Smooth muscle cell (in vitro differentiated cells): ENCODE results near the gene LMOD3. TPM values are rescaled to one million over a fixed set of nuclear protein-coding genes. Genes with fewer than 3 reads are reported as not detected.

Experiments used
- DNase-seq: peaks from one replicate; lab custom pipeline; 2025; ENCODE audit not compliant: unreplicated experiment; lab: John Stamatoyannopoulos, UW
- H2AFZ ChIP-seq: fragments of 200-600 bp; sonication (generic); 2 replicates; pipeline ENCODE4 v1.6.0; 2016; ENCODE audit warnings: antibody characterized with exemption, low read depth, mild to moderate bottlenecking
- H3F3A ChIP-seq: fragments of 200-600 bp; sonication (generic); 2 replicates; pipeline ENCODE4 v1.6.0; 2017; ENCODE audit warnings: antibody characterized with exemption, low read depth
- H3K27ac ChIP-seq: fragments of 200-600 bp; sonication (generic); 2 replicates; pipeline ENCODE4 v1.5.1; 2016; ENCODE audit warnings: low read depth, mild to moderate bottlenecking
- H3K27me3 ChIP-seq: fragments of 200-600 bp; sonication (generic); 2 replicates; pipeline ENCODE4 v1.6.1; 2016; ENCODE audit warnings: low read depth, mild to moderate bottlenecking
- H3K36me3 ChIP-seq: fragments of 200-600 bp; sonication (generic); 2 replicates; pipeline ENCODE4 v1.5.1; 2016; ENCODE audit warnings: low read depth
- H3K4me1 ChIP-seq: fragments of 200-600 bp; sonication (generic); 2 replicates; pipeline ENCODE4 v1.5.1; 2016; ENCODE audit warnings: low read depth
- H3K4me2 ChIP-seq: fragments of 200-600 bp; sonication (generic); 2 replicates; pipeline ENCODE4 v1.6.0; 2016; ENCODE audit warnings: mild to moderate bottlenecking
- H3K4me3 ChIP-seq: fragments of 200-600 bp; sonication (generic); 2 replicates; pipeline ENCODE4 v1.5.1; 2016; ENCODE audit warnings: mild to moderate bottlenecking
- H3K79me2 ChIP-seq: fragments of 200-600 bp; sonication (generic); 2 replicates; pipeline ENCODE4 v1.6.0; 2016; ENCODE audit warnings: low read depth, mild to moderate bottlenecking
- H3K9ac ChIP-seq: fragments of 200-600 bp; sonication (generic); 2 replicates; pipeline ENCODE4 v1.6.0; 2016; ENCODE audit warnings: low read depth
- H3K9me3 ChIP-seq: fragments of 200-600 bp; sonication (generic); replicated peaks from 2 replicates; pipeline ENCODE4 v1.5.1; 2016; ENCODE audit warnings: low read depth
- H4K20me1 ChIP-seq: fragments of 200-600 bp; sonication (generic); 2 replicates; pipeline ENCODE4 v1.6.0; 2016; ENCODE audit warnings: low read depth
- WGBS: methylation state at CpG from one replicate; pipeline ENCODE4 v1.1.7; 2016; ENCODE audit warnings: low lambda C conversion rate; 5-methylcytosine and 5-hydroxymethylcytosine counted together
- polyA plus RNA-seq: library from polyadenylated mRNA; unstranded; fragments of >200 nt; fragmentation: Nextera tagmentation; extraction: Ambion mirVana; gene quantifications from 2 replicates; pipeline ENCODE4 v1.2.1, GENCODE V29; 2016
- total RNA-seq: library from RNA; depleted of rRNA; stranded (reverse); fragments of >200 nt; gene quantifications from 2 replicates; pipeline ENCODE4 v1.2.3, GENCODE V29; 2014
- TF ChIP-seq, protein P1 (sequence below): fragments of 200-600 bp; sonication (generic); IDR thresholded peaks from 2 replicates; pipeline ENCODE4 v1.5.1; 2017; ENCODE audit warnings: borderline replicate concordance, mild to moderate bottlenecking, antibody characterized with exemption; ENCODE audit not compliant: insufficient read depth, poor library complexity, severe bottlenecking

Gene LMOD3
- total and polyA plus RNA-seq, 2 experiments from 2014 or later: not detected

GRCh38 chr3:69059688-69060087 is 62.7 kb downstream of the LMOD3 start:
- Histone ChIP-seq H3K4me1 (no peaks in the 10 kb centered on the region), H3K9me3 (no peaks in the 10 kb centered on the region), H3K27me3 (no peaks in the 10 kb centered on the region), H3K9ac (no peak overlapping the region), H3K79me2 (no peaks in the 10 kb centered on the region), H3F3A (peaks cover 15% of the 10 kb centered on the region), H3K4me2 (no peak overlapping the region), H3K27ac (no peak overlapping the region), H3K36me3 (peaks cover 69% of the 10 kb centered on the region), H3K4me3 (no peak overlapping the region), H2AFZ (no peak overlapping the region), H4K20me1 (no peaks in the 10 kb centered on the region)
- TF ChIP-seq, protein P1, sequence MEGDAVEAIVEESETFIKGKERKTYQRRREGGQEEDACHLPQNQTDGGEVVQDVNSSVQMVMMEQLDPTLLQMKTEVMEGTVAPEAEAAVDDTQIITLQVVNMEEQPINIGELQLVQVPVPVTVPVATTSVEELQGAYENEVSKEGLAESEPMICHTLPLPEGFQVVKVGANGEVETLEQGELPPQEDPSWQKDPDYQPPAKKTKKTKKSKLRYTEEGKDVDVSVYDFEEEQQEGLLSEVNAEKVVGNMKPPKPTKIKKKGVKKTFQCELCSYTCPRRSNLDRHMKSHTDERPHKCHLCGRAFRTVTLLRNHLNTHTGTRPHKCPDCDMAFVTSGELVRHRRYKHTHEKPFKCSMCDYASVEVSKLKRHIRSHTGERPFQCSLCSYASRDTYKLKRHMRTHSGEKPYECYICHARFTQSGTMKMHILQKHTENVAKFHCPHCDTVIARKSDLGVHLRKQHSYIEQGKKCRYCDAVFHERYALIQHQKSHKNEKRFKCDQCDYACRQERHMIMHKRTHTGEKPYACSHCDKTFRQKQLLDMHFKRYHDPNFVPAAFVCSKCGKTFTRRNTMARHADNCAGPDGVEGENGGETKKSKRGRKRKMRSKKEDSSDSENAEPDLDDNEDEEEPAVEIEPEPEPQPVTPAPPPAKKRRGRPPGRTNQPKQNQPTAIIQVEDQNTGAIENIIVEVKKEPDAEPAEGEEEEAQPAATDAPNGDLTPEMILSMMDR: no peak
- no peak for DNase-seq

DNA sequence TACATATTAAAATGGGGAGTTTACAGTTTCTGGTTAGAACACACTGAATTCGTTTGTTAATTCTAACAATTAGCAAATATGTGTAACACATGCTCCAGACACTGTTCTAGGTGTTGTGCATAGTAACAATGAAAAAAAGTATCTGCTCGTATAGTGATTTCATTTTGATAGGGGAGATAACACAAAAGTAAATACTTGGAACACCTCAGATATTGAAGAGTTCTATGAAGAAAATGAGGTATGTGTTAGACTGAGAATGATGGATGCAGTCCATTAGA is 63.5 kb downstream of the LMOD3 start:
- no peak overlapping the region for H3K27ac ChIP-seq
- peaks cover 21% of the 10 kb centered on the region for H3F3A ChIP-seq
- no peaks in the 10 kb centered on the region for H4K20me1 ChIP-seq
- no peaks in the 10 kb centered on the region for H3K9me3 ChIP-seq
- H3K4me1 ChIP-seq: no peaks in the 10 kb centered on the region
- H3K4me2 ChIP-seq: no peak overlapping the region
- H3K27me3 ChIP-seq: no peaks in the 10 kb centered on the region
- DNase-seq: no peak
- no peak overlapping the region for H3K9ac ChIP-seq
- no peak overlapping the region for H2AFZ ChIP-seq
- peaks cover 69% of the 10 kb centered on the region for H3K36me3 ChIP-seq
- 96% methylated on average over 2 of the region's 2 CpGs for WGBS
- no peaks in the 10 kb centered on the region for H3K79me2 ChIP-seq
- no peak overlapping the region for H3K4me3 ChIP-seq
- TF ChIP-seq, protein P1: no peak

DNA sequence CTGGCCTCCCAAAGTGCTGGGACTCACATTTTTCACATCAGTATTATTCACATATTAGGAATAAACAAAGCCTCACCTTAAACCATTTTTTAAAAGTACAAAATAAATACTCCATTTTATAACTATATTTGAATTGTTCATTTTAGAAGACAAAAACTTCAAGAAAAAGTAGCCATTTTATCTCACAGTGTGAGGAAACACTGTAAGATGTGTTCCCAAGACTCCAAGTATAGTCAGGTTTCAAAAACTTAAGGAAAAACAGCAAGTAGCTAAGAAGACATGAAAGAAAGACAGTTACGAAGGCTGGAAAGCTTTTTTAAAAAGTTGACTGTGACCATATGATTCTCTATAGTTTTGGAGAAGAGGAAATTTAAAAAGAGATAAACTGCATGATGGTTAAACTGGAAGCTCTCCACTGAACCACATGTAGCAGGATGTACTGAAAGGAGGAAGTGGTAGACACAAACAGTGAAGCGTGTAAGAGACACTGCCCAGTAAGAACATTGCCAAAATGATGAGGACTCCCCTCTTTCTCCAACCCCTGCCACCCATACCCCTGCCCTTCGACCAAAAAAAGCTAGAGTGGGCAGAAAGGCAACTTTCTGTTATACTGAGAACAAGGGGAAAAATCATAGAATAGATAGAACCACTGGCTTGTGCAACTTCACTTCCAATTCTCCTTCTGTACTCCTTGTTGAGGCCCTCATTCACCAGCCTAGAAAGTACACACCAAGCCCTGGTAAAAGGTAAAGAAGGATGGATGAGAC is 64.0 kb downstream of the LMOD3 start:
- H3K9me3 ChIP-seq: no peaks in the 10 kb centered on the region
- no peaks in the 10 kb centered on the region for H3K79me2 ChIP-seq
- no peak overlapping the region for H3K4me2 ChIP-seq
- no peak overlapping the region for H3K27ac ChIP-seq
- no peak overlapping the region for H2AFZ ChIP-seq
- TF ChIP-seq, protein P1: no peak
- DNase-seq: no peak
- no peaks in the 10 kb centered on the region for H3K27me3 ChIP-seq
- no peaks in the 10 kb centered on the region for H4K20me1 ChIP-seq
- H3K4me1 ChIP-seq: no peaks in the 10 kb centered on the region
- H3K9ac ChIP-seq: no peak overlapping the region
- peaks cover 69% of the 10 kb centered on the region for H3K36me3 ChIP-seq
- WGBS: 100% methylated on average over 3 of the region's 3 CpGs
- no peak overlapping the region for H3K4me3 ChIP-seq
- peaks cover 26% of the 10 kb centered on the region for H3F3A ChIP-seq

Other genes starting within 250 kb of the LMOD3 start
- gene TAFA4, start 190.0 kb downstream of the LMOD3 start, total RNA-seq: 0.09 TPM in 1 of 2 replicates, not detected in the other
- 0.07 TPM in 1 of 2 replicates, not detected in the other for gene TAFA4, start 190.0 kb downstream of the LMOD3 start, polyA plus RNA-seq
- gene EOGT, start 108.9 kb downstream of the LMOD3 start, total RNA-seq: 30.5 and 30.6 TPM in 2 replicates
- 21.2 and 22.7 TPM in 2 replicates for gene EOGT, start 108.9 kb downstream of the LMOD3 start, polyA plus RNA-seq
- 61.8 and 63.0 TPM in 2 replicates for gene TMF1, start 70.3 kb downstream of the LMOD3 start, total RNA-seq
- 28.9 and 33.4 TPM in 2 replicates for gene TMF1, start 70.3 kb downstream of the LMOD3 start, polyA plus RNA-seq
- 71.2 and 102 TPM in 2 replicates for gene UBA3, start 42.2 kb downstream of the LMOD3 start, total RNA-seq
- gene UBA3, start 42.2 kb downstream of the LMOD3 start, polyA plus RNA-seq: 47.5 and 52.4 TPM in 2 replicates
- 80.9 and 83.9 TPM in 2 replicates for gene ARL6IP5, start 37.7 kb downstream of the LMOD3 start, total RNA-seq
- 73.9 and 97.4 TPM in 2 replicates for gene ARL6IP5, start 37.7 kb downstream of the LMOD3 start, polyA plus RNA-seq